ENCODE measurements around the gene CCDC175. TPM values are rescaled to one million over a fixed set of nuclear protein-coding genes. Genes with fewer than 3 reads are reported as not detected.

Gene CCDC175
- total RNA-seq, 1 experiment from 2014 or later = not detected

DNA sequence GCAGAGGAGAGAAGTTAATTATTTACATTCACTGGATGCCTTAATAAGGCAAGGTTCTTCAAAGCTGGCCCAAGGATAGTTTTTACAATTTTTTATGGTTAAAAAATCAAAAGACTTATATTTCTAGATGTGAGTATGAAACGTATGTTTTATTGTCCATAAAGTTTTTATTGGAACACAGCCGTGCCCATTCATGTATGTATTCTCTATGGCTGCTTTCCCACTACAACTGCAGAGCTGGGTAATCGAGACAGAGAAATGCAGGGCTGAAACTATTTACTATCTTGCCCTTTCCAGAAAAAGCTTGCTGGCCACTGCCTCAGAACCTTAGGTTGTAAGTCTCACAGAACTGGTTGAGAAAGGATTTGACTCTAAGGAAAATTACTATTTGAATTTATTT lies 75.9 kb downstream of the CCDC175 start:
- CTCF ChIA-PET = no interaction called here
- Histone ChIP-seq H3K36me3 (ENCODE audit: low read depth) (peaks cover 10% of the 10 kb centered on the region), H3K9me3 (ENCODE audit: insufficient read depth, low read depth) (no peaks in the 10 kb centered on the region)

DNA sequence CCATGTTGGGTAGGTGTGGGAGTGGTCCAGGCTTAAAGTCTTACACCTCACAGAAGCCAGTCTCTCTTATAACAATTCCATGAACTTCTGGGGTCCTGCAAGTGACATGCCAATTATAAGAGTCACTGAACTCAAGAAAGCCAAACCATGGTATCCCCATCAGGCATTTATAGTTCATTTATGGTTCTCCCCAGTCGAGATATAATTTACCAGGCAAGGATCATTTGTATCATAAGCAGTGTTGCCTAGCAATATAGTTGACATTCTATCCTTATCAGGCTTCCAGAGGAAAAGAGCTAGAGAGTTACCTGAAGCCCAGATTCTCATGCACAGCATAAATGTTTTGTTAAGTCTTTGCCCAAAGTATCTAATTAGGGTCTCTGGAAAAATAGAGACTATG lies 84.2 kb downstream of the CCDC175 start:
- Histone ChIP-seq H3K9me2 (ENCODE audit: insufficient read depth) (no peaks in the 10 kb centered on the region), H2AFZ (no peak overlapping the region), H3K4me1 (replicated peaks; ENCODE audit: insufficient read depth) (no peaks in the 10 kb centered on the region), H3K4me3 (no peak overlapping the region), H3K4me2 (no peak overlapping the region), H3K79me2 (ENCODE audit: low read depth) (0 out of 2 replicates have a peak, but pooled peaks cover 4% of the 10 kb centered on the region), H3K27ac (no peak overlapping the region), H4K20me1 (ENCODE audit: insufficient read depth) (no peaks in the 10 kb centered on the region), H3K27me3 (ENCODE audit: insufficient read depth, low read depth) (no peaks in the 10 kb centered on the region), H3K9me3 (ENCODE audit: insufficient read depth, low read depth) (no peaks in the 10 kb centered on the region), H3F3A (ENCODE audit: insufficient read depth, low read depth) (no peaks in the 10 kb centered on the region; the same call in 1 of the 2 replicates), H3K36me3 (ENCODE audit: low read depth) (peaks cover 30% of the 10 kb centered on the region)
- no peak for TF ChIP-seq EZH2 (IDR thresholded peaks at IDR 0.05; ENCODE audit: low read depth)
- DNase-seq = no peak
- ChIA-PET POLR2A (ENCODE audit: unreplicated experiment) (interaction anchor here (0.7 kb wide), 1 partner anchor 306 kb away, joined by 19 read pairs; no protein-coding TSS in a partner anchor), CTCF (no interaction called here)
- intact Hi-C loops (cut with micrococcal nuclease; ENCODE audit: unreplicated experiment) = no loop called here
- BruUV-seq (replicated peaks) = no TSS peak

More for the DNA sequence above, 75.9 kb downstream of the CCDC175 start:
- H3K79me2 ChIP-seq (ENCODE audit: low read depth) = no peaks in the 10 kb centered on the region
- DNase-seq = no peak
- no peaks in the 10 kb centered on the region for H3K27me3 ChIP-seq (ENCODE audit: insufficient read depth, low read depth)
- H3K4me2 ChIP-seq = no peak overlapping the region
- intact Hi-C loops (cut with micrococcal nuclease; ENCODE audit: unreplicated experiment) = loop anchor here (10.0 kb wide), 1 partner anchor 684 kb away; no protein-coding TSS in a partner anchor
- H3K9me2 ChIP-seq (ENCODE audit: insufficient read depth) = no peaks in the 10 kb centered on the region
- H3K27ac ChIP-seq = no peak overlapping the region
- no peaks in the 10 kb centered on the region for H3K4me1 ChIP-seq (replicated peaks; ENCODE audit: insufficient read depth)
- no TSS peak for BruUV-seq (replicated peaks)
- TF ChIP-seq EZH2 (IDR thresholded peaks at IDR 0.05; ENCODE audit: low read depth) = no peak
- TF ChIP-seq, protein P1, sequence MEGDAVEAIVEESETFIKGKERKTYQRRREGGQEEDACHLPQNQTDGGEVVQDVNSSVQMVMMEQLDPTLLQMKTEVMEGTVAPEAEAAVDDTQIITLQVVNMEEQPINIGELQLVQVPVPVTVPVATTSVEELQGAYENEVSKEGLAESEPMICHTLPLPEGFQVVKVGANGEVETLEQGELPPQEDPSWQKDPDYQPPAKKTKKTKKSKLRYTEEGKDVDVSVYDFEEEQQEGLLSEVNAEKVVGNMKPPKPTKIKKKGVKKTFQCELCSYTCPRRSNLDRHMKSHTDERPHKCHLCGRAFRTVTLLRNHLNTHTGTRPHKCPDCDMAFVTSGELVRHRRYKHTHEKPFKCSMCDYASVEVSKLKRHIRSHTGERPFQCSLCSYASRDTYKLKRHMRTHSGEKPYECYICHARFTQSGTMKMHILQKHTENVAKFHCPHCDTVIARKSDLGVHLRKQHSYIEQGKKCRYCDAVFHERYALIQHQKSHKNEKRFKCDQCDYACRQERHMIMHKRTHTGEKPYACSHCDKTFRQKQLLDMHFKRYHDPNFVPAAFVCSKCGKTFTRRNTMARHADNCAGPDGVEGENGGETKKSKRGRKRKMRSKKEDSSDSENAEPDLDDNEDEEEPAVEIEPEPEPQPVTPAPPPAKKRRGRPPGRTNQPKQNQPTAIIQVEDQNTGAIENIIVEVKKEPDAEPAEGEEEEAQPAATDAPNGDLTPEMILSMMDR (conservative IDR thresholded peaks at IDR 0.05) = no peak
- H3F3A ChIP-seq (ENCODE audit: insufficient read depth, low read depth) = no peaks in the 10 kb centered on the region; the same call in 1 of the 2 replicates
- no peak overlapping the region for H2AFZ ChIP-seq
- no peaks in the 10 kb centered on the region; the same call in 1 of the 2 replicates for H4K20me1 ChIP-seq (ENCODE audit: insufficient read depth)
- POLR2A ChIA-PET (ENCODE audit: unreplicated experiment) = no interaction called here
- H3K4me3 ChIP-seq = no peak overlapping the region

DNA sequence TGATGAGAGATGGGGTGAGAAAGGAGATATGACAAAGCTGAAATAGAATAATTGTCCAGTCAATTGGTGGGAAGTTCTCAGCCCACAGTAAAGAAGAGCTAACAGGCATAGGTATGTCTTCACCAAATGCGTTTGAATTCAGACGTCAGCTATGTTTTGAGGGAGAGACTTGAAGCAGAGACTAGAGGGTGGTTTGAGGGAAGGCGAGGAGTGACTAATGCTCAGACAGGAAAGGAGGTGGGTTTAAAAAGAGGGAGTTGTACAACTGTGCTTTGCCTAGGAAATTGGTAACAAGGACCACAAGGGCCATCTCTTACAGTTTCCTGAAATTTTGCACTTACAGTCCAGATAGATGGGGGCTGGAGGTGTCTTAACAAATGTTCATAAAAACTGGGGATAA lies 85.9 kb downstream of the CCDC175 start:
- H3K36me3 ChIP-seq (ENCODE audit: low read depth) = peaks cover 30% of the 10 kb centered on the region
- CTCF ChIA-PET = no interaction called here
- intact Hi-C loops (cut with micrococcal nuclease; ENCODE audit: unreplicated experiment) = no loop called here
- no peak overlapping the region for H2AFZ ChIP-seq
- H3K4me1 ChIP-seq (replicated peaks; ENCODE audit: insufficient read depth) = peaks cover 9% of the 10 kb centered on the region
- H3K27me3 ChIP-seq (ENCODE audit: insufficient read depth, low read depth) = no peaks in the 10 kb centered on the region
- H3K27ac ChIP-seq = no peak overlapping the region
- no peak overlapping the region for H3K4me3 ChIP-seq
- H3K4me2 ChIP-seq = no peak overlapping the region
- no peaks in the 10 kb centered on the region for H3K9me2 ChIP-seq (ENCODE audit: insufficient read depth)
- POLR2A ChIA-PET (ENCODE audit: unreplicated experiment) = interaction anchor here (0.5 kb wide), 1 partner anchor 13 kb away, joined by 4 read pairs; no protein-coding TSS in a partner anchor
- no peaks in the 10 kb centered on the region; the same call in 1 of the 2 replicates for H3F3A ChIP-seq (ENCODE audit: insufficient read depth, low read depth)
- DNase-seq = no peak
- H3K79me2 ChIP-seq (ENCODE audit: low read depth) = peaks cover 16% of the 10 kb centered on the region
- no peaks in the 10 kb centered on the region for H4K20me1 ChIP-seq (ENCODE audit: insufficient read depth)
- TF ChIP-seq, protein P1 (conservative IDR thresholded peaks at IDR 0.05) = no peak
- TF ChIP-seq EZH2 (IDR thresholded peaks at IDR 0.05; ENCODE audit: low read depth) = no peak
- no peaks in the 10 kb centered on the region for H3K9me3 ChIP-seq (ENCODE audit: insufficient read depth, low read depth)
- no TSS peak for BruUV-seq (replicated peaks)
